CD4-positive, CD25-positive, alpha-beta regulatory T cell (primary cell): Measurements from ENCODE around the gene YARS2. TPM values are rescaled to one million over a fixed set of nuclear protein-coding genes. Genes with fewer than 3 reads are reported as not detected.
A peak's percentile ranks its signal among the peaks of the same experiment; 100 is the strongest.

Source experiments
- ATAC-seq, 2 donors: fragments of 150-1000 bp; cut with Tn5 transposase; one replicate each; pipeline ENCODE4 v1.10.0; 2021; ENCODE audit warnings: low read depth in 2 of 2, moderate number of reproducible peaks in 2 of 2, moderate library complexity in 1 of 2
- DNase-seq, 3 donors: peaks; one replicate each; pipeline versions ENCODE4 v3.0.0 to v3.0.0-alpha.2; 2012 to 2022; ENCODE audit warnings: mixed read lengths in 1 of 3
- H3K27ac ChIP-seq: one replicate; pipeline ENCODE4 v1.7.0; 2013; ENCODE audit warnings: mild to moderate bottlenecking, low read length; ENCODE audit not compliant: insufficient read depth, poor library complexity, severe bottlenecking
- H3K27me3 ChIP-seq: one replicate; pipeline ENCODE4 v1.7.0; 2013; ENCODE audit warnings: low read length; ENCODE audit not compliant: control insufficient read depth, insufficient read depth
- H3K36me3 ChIP-seq: one replicate; pipeline ENCODE4 v1.7.0; 2013; ENCODE audit warnings: mild to moderate bottlenecking, low read length, moderate library complexity; ENCODE audit not compliant: control insufficient read depth, insufficient read depth
- H3K4me1 ChIP-seq: 2 replicates; pipeline ENCODE4 v1.7.0; 2013; ENCODE audit warnings: mild to moderate bottlenecking, low read length; ENCODE audit not compliant: insufficient read depth, control insufficient read depth, poor library complexity, severe bottlenecking
- H3K4me3 ChIP-seq: one replicate; pipeline ENCODE4 v1.7.0; 2013; ENCODE audit warnings: low read depth, mild to moderate bottlenecking, low read length, moderate library complexity
- H3K9me3 ChIP-seq, 2 experiments: 1 replicate in 1 of 2; 2 replicates in 1 of 2; pipeline ENCODE4 v1.7.0; 2013; ENCODE audit warnings: low read length in 2 of 2, mild to moderate bottlenecking in 1 of 2, moderate library complexity in 1 of 2; ENCODE audit not compliant: control insufficient read depth in 2 of 2
- H3K27ac Mint-ChIP-seq, 3 donors: one replicate each; pipeline ENCODE4 v1.8.0; 2020 to 2022; ENCODE audit warnings: mild to moderate bottlenecking in 3 of 3, mixed read lengths in 3 of 3, moderate library complexity in 2 of 3
- H3K27me3 Mint-ChIP-seq: one replicate; pipeline ENCODE4 v1.8.0; 2022; ENCODE audit warnings: mild to moderate bottlenecking, mixed read lengths
- H3K36me3 Mint-ChIP-seq: one replicate; pipeline ENCODE4 v1.8.0; 2020; ENCODE audit warnings: mixed read lengths
- H3K4me1 Mint-ChIP-seq, 4 donors: one replicate each; pipeline ENCODE4 v1.8.0; 2020 to 2022; ENCODE audit warnings: mixed read lengths in 4 of 4, mild to moderate bottlenecking in 1 of 4
- H3K4me3 Mint-ChIP-seq, 4 donors: one replicate each; pipeline ENCODE4 v1.8.0; 2020 to 2022; ENCODE audit warnings: mild to moderate bottlenecking in 4 of 4, mixed read lengths in 4 of 4, moderate library complexity in 3 of 4
- H3K9me3 Mint-ChIP-seq, 7 donors: one replicate each; pipeline ENCODE4 v1.8.0; 2020 to 2022; ENCODE audit warnings: mixed read lengths in 7 of 7, mild to moderate bottlenecking in 3 of 7, moderate library complexity in 2 of 7
- polyA plus RNA-seq, 4 donors: library from polyadenylated mRNA; unstranded; fragments of 300-500 nt; fragmentation: Illumina TruSeq; gene quantifications; one replicate each; pipeline ENCODE4 v1.2.3, GENCODE V29; 2021
- total RNA-seq: library from RNA; stranded (reverse); gene quantifications from one replicate; pipeline ENCODE4 v1.2.3, GENCODE V29; 2022

Gene YARS2
- total and polyA plus RNA-seq, 5 donors from 2014 or later = 15.9 to 20.6 (median 17.7) TPM

- Mint-ChIP-seq H3K4me3 (peak overlapping the region; percentile 72 to 91 (median 84)), H3K27ac (peak overlapping the region; percentile 6 to 95 (median 72)), H3K4me1 (peaks cover 0 to 27% (median 19%) of the 10 kb centered on the region in 4 donors), H3K9me3 (no peaks in the 10 kb centered on the region), H3K27me3 (no peaks in the 10 kb centered on the region), H3K36me3 (peaks cover 20% of the 10 kb centered on the region)
- Histone ChIP-seq H3K4me3 (peak overlapping the region; percentile 94), H3K36me3 (peaks cover 48% of the 10 kb centered on the region), H3K4me1 (peaks cover 20% of the 10 kb centered on the region), H3K9me3 (no peaks in the 10 kb centered on the region), H3K27me3 (no peaks in the 10 kb centered on the region), H3K27ac (peak overlapping the region; percentile 48)
- DNase-seq = no peak
- no peak for ATAC-seq
These were observed 2.1 kb downstream of the YARS2 start for GRCh38 chr12:32753605-32754004.

- peaks cover 90% of the 10 kb centered on the region for H3K36me3 ChIP-seq
These were observed 12.4 kb downstream of the YARS2 start for GRCh38 chr12:32743264-32743663.

GRCh38 chr12:32742133-32742532 is 13.6 kb downstream of the YARS2 start:
- Mint-ChIP-seq H3K27me3 (no peaks in the 10 kb centered on the region), H3K9me3 (no peaks in the 10 kb centered on the region), H3K4me1 (peaks cover 0 to 31% (median 25%) of the 10 kb centered on the region in 4 donors), H3K4me3 (no peak overlapping the region), H3K27ac (no peak overlapping the region), H3K36me3 (peaks cover 43% of the 10 kb centered on the region)
- H3K36me3 ChIP-seq = peaks cover 83% of the 10 kb centered on the region
- ATAC-seq (no peak), DNase-seq (no peak)
- no peaks in the 10 kb centered on the region for H3K27me3 ChIP-seq
- no peak overlapping the region for H3K27ac ChIP-seq
- no peaks in the 10 kb centered on the region for H3K4me1 ChIP-seq
- H3K4me3 ChIP-seq = no peak overlapping the region
- no peaks in the 10 kb centered on the region for H3K9me3 ChIP-seq

More at GRCh38 chr12:32743264-32743663, 12.4 kb downstream of the YARS2 start:
- Histone ChIP-seq H3K27me3 (no peaks in the 10 kb centered on the region), H3K4me3 (no peak overlapping the region), H3K9me3 (no peaks in the 10 kb centered on the region), H3K4me1 (no peaks in the 10 kb centered on the region), H3K27ac (no peak overlapping the region)
- DNase-seq (no peak), ATAC-seq (no peak)
- Mint-ChIP-seq H3K27ac (peak overlapping the region in 2 of 3 donors; percentile 32 to 67), H3K36me3 (peaks cover 44% of the 10 kb centered on the region), H3K27me3 (no peaks in the 10 kb centered on the region), H3K4me1 (peaks cover 0 to 32% (median 20%) of the 10 kb centered on the region in 4 donors), H3K9me3 (no peaks in the 10 kb centered on the region), H3K4me3 (no peak overlapping the region)

- DNase-seq = no peak
- ATAC-seq = no peak
- no peaks in the 10 kb centered on the region for H3K4me1 ChIP-seq
- peaks cover 73% of the 10 kb centered on the region for H3K36me3 ChIP-seq
- no peaks in the 10 kb centered on the region for H3K27me3 Mint-ChIP-seq
- no peaks in the 10 kb centered on the region for H3K27me3 ChIP-seq
- H3K4me3 ChIP-seq = no peak overlapping the region
- H3K4me1 Mint-ChIP-seq = peaks cover 0 to 24% (median 15%) of the 10 kb centered on the region in 4 donors
- H3K36me3 Mint-ChIP-seq = peaks cover 27% of the 10 kb centered on the region
- no peak overlapping the region for H3K27ac ChIP-seq
- no peaks in the 10 kb centered on the region for H3K9me3 ChIP-seq
- peak overlapping the region in 1 of 3 donors; percentile 32 for H3K27ac Mint-ChIP-seq
- H3K9me3 Mint-ChIP-seq = no peaks in the 10 kb centered on the region
- H3K4me3 Mint-ChIP-seq = no peak overlapping the region
These were observed 16.4 kb downstream of the YARS2 start for GRCh38 chr12:32739279-32739678.

GRCh38 chr12:32737715-32738114 is 18.0 kb downstream of the YARS2 start:
- no peaks in the 10 kb centered on the region for H3K9me3 ChIP-seq
- ATAC-seq = no peak
- no peak overlapping the region for H3K4me3 ChIP-seq
- DNase-seq = no peak
- Mint-ChIP-seq H3K9me3 (no peaks in the 10 kb centered on the region), H3K4me3 (no peak overlapping the region), H3K36me3 (peaks cover 20% of the 10 kb centered on the region), H3K27me3 (no peaks in the 10 kb centered on the region), H3K27ac (no peak overlapping the region), H3K4me1 (peaks cover 0 to 16% (median 7%) of the 10 kb centered on the region in 4 donors)
- H3K27ac ChIP-seq = no peak overlapping the region
- H3K27me3 ChIP-seq = no peaks in the 10 kb centered on the region
- H3K36me3 ChIP-seq = peaks cover 71% of the 10 kb centered on the region
- H3K4me1 ChIP-seq = no peaks in the 10 kb centered on the region

GRCh38 chr12:32736445-32736844 is 19.3 kb downstream of the YARS2 start:
- no peaks in the 10 kb centered on the region for H3K9me3 Mint-ChIP-seq
- no peak overlapping the region for H3K4me3 Mint-ChIP-seq
- no peak overlapping the region for H3K4me3 ChIP-seq

GRCh38 chr12:32734952-32735351 is 20.7 kb downstream of the YARS2 start:
- no peak for DNase-seq
- H3K4me1 ChIP-seq = no peaks in the 10 kb centered on the region
- no peak overlapping the region for H3K4me3 ChIP-seq
- ATAC-seq = no peak
- Mint-ChIP-seq H3K4me3 (no peak overlapping the region), H3K36me3 (peaks cover 25% of the 10 kb centered on the region), H3K9me3 (no peaks in the 10 kb centered on the region), H3K27me3 (no peaks in the 10 kb centered on the region), H3K4me1 (peaks cover 0 to 13% (median 6%) of the 10 kb centered on the region in 4 donors), H3K27ac (no peak overlapping the region)
- no peaks in the 10 kb centered on the region for H3K9me3 ChIP-seq
- no peaks in the 10 kb centered on the region for H3K27me3 ChIP-seq
- no peak overlapping the region for H3K27ac ChIP-seq
- peaks cover 76% of the 10 kb centered on the region for H3K36me3 ChIP-seq

More at GRCh38 chr12:32736445-32736844, 19.3 kb downstream of the YARS2 start:
- Histone ChIP-seq H3K27me3 (no peaks in the 10 kb centered on the region), H3K9me3 (no peaks in the 10 kb centered on the region), H3K27ac (no peak overlapping the region), H3K36me3 (peaks cover 72% of the 10 kb centered on the region), H3K4me1 (no peaks in the 10 kb centered on the region)
- no peak for ATAC-seq
- peaks cover 0 to 16% (median 6%) of the 10 kb centered on the region in 4 donors for H3K4me1 Mint-ChIP-seq
- peak overlapping the region in 2 of 3 donors; percentile 20 to 32 for H3K27ac Mint-ChIP-seq
- peaks cover 24% of the 10 kb centered on the region for H3K36me3 Mint-ChIP-seq
- no peaks in the 10 kb centered on the region for H3K27me3 Mint-ChIP-seq
- no peak for DNase-seq

GRCh38 chr12:32727237-32727636 is 28.5 kb downstream of the YARS2 start:
- peak overlapping the region in 2 of 3 donors; percentile 8 to 31 for H3K27ac Mint-ChIP-seq

More at GRCh38 chr12:32727237-32727636, 28.5 kb downstream of the YARS2 start:
- no peak for DNase-seq
- Histone ChIP-seq H3K36me3 (peaks cover 49% of the 10 kb centered on the region), H3K27me3 (no peaks in the 10 kb centered on the region), H3K4me3 (no peak overlapping the region), H3K9me3 (no peaks in the 10 kb centered on the region), H3K27ac (no peak overlapping the region), H3K4me1 (no peaks in the 10 kb centered on the region)
- Mint-ChIP-seq H3K27me3 (no peaks in the 10 kb centered on the region), H3K36me3 (peaks cover 48% of the 10 kb centered on the region), H3K4me1 (peaks cover 0 to 6% (median 3%) of the 10 kb centered on the region in 4 donors), H3K9me3 (no peaks in the 10 kb centered on the region), H3K4me3 (no peak overlapping the region)
- no peak for ATAC-seq
